ENCODE results near the gene ABCB6. TPM values are rescaled to one million over a fixed set of nuclear protein-coding genes. Genes with fewer than 3 reads are reported as not detected.
A peak's percentile ranks its signal among the peaks of the same experiment; 100 is the strongest.

Gene ABCB6
- total RNA-seq, 1 donor from 2014 or later = 11.4 TPM

GRCh38 chr2:219165058-219165911, 53.5 kb downstream of the ABCB6 start:
- Mint-ChIP-seq H3K27me3 (ENCODE audit: unreplicated experiment) (peaks cover 9% of the 10 kb centered on the region), H3K4me3 (ENCODE audit: unreplicated experiment) (no peak overlapping the region), H3K27ac (ENCODE audit: unreplicated experiment) (no peak overlapping the region), H3K36me3 (ENCODE audit: low read depth, unreplicated experiment) (peaks cover 6% of the 10 kb centered on the region), H3K9me3 (ENCODE audit: unreplicated experiment) (no peaks in the 10 kb centered on the region), H3K4me1 (ENCODE audit: unreplicated experiment) (peaks cover 8% of the 10 kb centered on the region)
- TF ChIP-seq CTCF (IDR thresholded peaks at IDR 0.05; ENCODE audit: unreplicated experiment) = no peak
- DNase-seq (ENCODE audit: low spot score) = no peak

GRCh38 chr2:219163156-219163555, 55.6 kb downstream of the ABCB6 start:
- Mint-ChIP-seq H3K4me1 (ENCODE audit: unreplicated experiment) (peaks cover 8% of the 10 kb centered on the region), H3K36me3 (ENCODE audit: low read depth, unreplicated experiment) (peaks cover 5% of the 10 kb centered on the region), H3K9me3 (ENCODE audit: unreplicated experiment) (no peaks in the 10 kb centered on the region), H3K4me3 (ENCODE audit: unreplicated experiment) (no peak overlapping the region), H3K27ac (ENCODE audit: unreplicated experiment) (no peak overlapping the region), H3K27me3 (ENCODE audit: unreplicated experiment) (peaks cover 7% of the 10 kb centered on the region)
- TF ChIP-seq CTCF (IDR thresholded peaks at IDR 0.05; ENCODE audit: unreplicated experiment) = no peak
- no peak for DNase-seq (ENCODE audit: low spot score)

GRCh38 chr2:219161097-219161496, 57.7 kb downstream of the ABCB6 start:
- no peak for TF ChIP-seq CTCF (IDR thresholded peaks at IDR 0.05; ENCODE audit: unreplicated experiment)
- H3K4me3 Mint-ChIP-seq (ENCODE audit: unreplicated experiment) = peak overlapping the region; percentile 92
- no peak for DNase-seq (ENCODE audit: low spot score)
- H3K27ac Mint-ChIP-seq (ENCODE audit: unreplicated experiment) = no peak overlapping the region
- peaks cover 3% of the 10 kb centered on the region for H3K27me3 Mint-ChIP-seq (ENCODE audit: unreplicated experiment)
- peaks cover 6% of the 10 kb centered on the region for H3K4me1 Mint-ChIP-seq (ENCODE audit: unreplicated experiment)
- peaks cover 3% of the 10 kb centered on the region for H3K36me3 Mint-ChIP-seq (ENCODE audit: low read depth, unreplicated experiment)
- H3K9me3 Mint-ChIP-seq (ENCODE audit: unreplicated experiment) = no peaks in the 10 kb centered on the region

- Mint-ChIP-seq H3K4me3 (ENCODE audit: unreplicated experiment) (peak within 1 kb of the TSS; percentile 92), H3K27ac (ENCODE audit: unreplicated experiment) (peak within 1 kb of the TSS; percentile 59), H3K36me3 (ENCODE audit: low read depth, unreplicated experiment) (peaks cover 3% of the 10 kb centered on the region), H3K27me3 (ENCODE audit: unreplicated experiment) (peaks cover 3% of the 10 kb centered on the region), H3K4me1 (ENCODE audit: unreplicated experiment) (peaks cover 6% of the 10 kb centered on the region), H3K9me3 (ENCODE audit: unreplicated experiment) (no peaks in the 10 kb centered on the region)
- peak; percentile 94 for DNase-seq (ENCODE audit: low spot score)
- TF ChIP-seq CTCF (IDR thresholded peaks at IDR 0.05; ENCODE audit: unreplicated experiment) = peak; percentile 94
Observed at GRCh38 chr2:219160186-219161017, 58.4 kb downstream of the ABCB6 start, which contains the start of gene NHEJ1. Gene NHEJ1, minus strand, starts transcription at chr2:219160815. Its CDS starts 2,453 bp downstream, at chr2:219158362.

Other genes starting within 250 kb of the ABCB6 start
- gene FEV, start 233.8 kb downstream of the ABCB6 start, total RNA-seq (ENCODE audit: unreplicated experiment) = 0.56 TPM
- not detected for gene CRYBA2, start 225.5 kb downstream of the ABCB6 start, total RNA-seq (ENCODE audit: unreplicated experiment)
- 0.59 TPM for gene CFAP65, start 177.4 kb downstream of the ABCB6 start, total RNA-seq (ENCODE audit: unreplicated experiment)
- gene IHH, start 158.0 kb downstream of the ABCB6 start, total RNA-seq (ENCODE audit: unreplicated experiment) = not detected
- gene NHEJ1, start 58.1 kb downstream of the ABCB6 start, total RNA-seq (ENCODE audit: unreplicated experiment) = 11.1 TPM
- 1.7 TPM for gene SLC23A3, start 48.9 kb downstream of the ABCB6 start, total RNA-seq (ENCODE audit: unreplicated experiment)
- gene CNPPD1, start 42.0 kb downstream of the ABCB6 start, total RNA-seq (ENCODE audit: unreplicated experiment) = 47.1 TPM
- 90.6 TPM for gene RETREG2, start 40.7 kb downstream of the ABCB6 start, total RNA-seq (ENCODE audit: unreplicated experiment)
- gene ZFAND2B, start 12.2 kb downstream of the ABCB6 start, total RNA-seq (ENCODE audit: unreplicated experiment) = 39.7 TPM
- 48.5 TPM for gene ATG9A, start 10.7 kb upstream of the ABCB6 start, total RNA-seq (ENCODE audit: unreplicated experiment)
- 43.8 TPM for gene ANKZF1, start 10.8 kb upstream of the ABCB6 start, total RNA-seq (ENCODE audit: unreplicated experiment)
- gene GLB1L, start 26.5 kb upstream of the ABCB6 start, total RNA-seq (ENCODE audit: unreplicated experiment) = 7.3 TPM
- gene STK16, start 26.5 kb upstream of the ABCB6 start, total RNA-seq (ENCODE audit: unreplicated experiment) = 29.5 TPM
- gene TUBA4B, start 34.3 kb upstream of the ABCB6 start, total RNA-seq (ENCODE audit: unreplicated experiment) = not detected
- 18.7 TPM for gene TUBA4A, start 35.0 kb upstream of the ABCB6 start, total RNA-seq (ENCODE audit: unreplicated experiment)
- gene DNAJB2, start 60.4 kb upstream of the ABCB6 start, total RNA-seq (ENCODE audit: unreplicated experiment) = 64.3 TPM
- 1.1 TPM for gene PTPRN, start 90.4 kb upstream of the ABCB6 start, total RNA-seq (ENCODE audit: unreplicated experiment)
- gene RESP18, start 113.8 kb upstream of the ABCB6 start, total RNA-seq (ENCODE audit: unreplicated experiment) = not detected
- 49.6 TPM for gene DNPEP, start 169.0 kb upstream of the ABCB6 start, total RNA-seq (ENCODE audit: unreplicated experiment)
- 0.10 TPM for gene DES, start 199.4 kb upstream of the ABCB6 start, total RNA-seq (ENCODE audit: unreplicated experiment)
- 6.1 TPM for gene SPEG, start 215.9 kb upstream of the ABCB6 start, total RNA-seq (ENCODE audit: unreplicated experiment)